IPS DF 6.9 (cell line): Measurements from ENCODE around the gene YARS1.

Experiments used
- DNase-seq: peaks from one replicate; pipeline ENCODE4 v3.0.0-alpha.2; 2013; ENCODE audit warnings: low read depth, low spot score
- H3K27ac ChIP-seq: one replicate; pipeline ENCODE4 v1.5.1; 2013; ENCODE audit warnings: low read length, control low read depth
- H3K27me3 ChIP-seq: 2 replicates; pipeline ENCODE4 v1.6.1; 2013; ENCODE audit warnings: mild to moderate bottlenecking, low read length; ENCODE audit not compliant: control insufficient read depth, insufficient read depth
- H3K36me3 ChIP-seq: 2 replicates; pipeline ENCODE4 v1.6.1; 2013; ENCODE audit warnings: low read length; ENCODE audit not compliant: control insufficient read depth, insufficient read depth
- H3K4me1 ChIP-seq: 2 replicates; pipeline ENCODE4 v1.6.1; 2013; ENCODE audit warnings: low read length; ENCODE audit not compliant: control insufficient read depth, insufficient read depth
- H3K4me3 ChIP-seq: 2 replicates; pipeline ENCODE4 v1.5.1; 2013; ENCODE audit warnings: mild to moderate bottlenecking, low read length
- H3K9me3 ChIP-seq: 2 replicates; pipeline ENCODE4 v1.6.1; 2013; ENCODE audit warnings: low read length, inconsistent platforms; ENCODE audit not compliant: control insufficient read depth, insufficient read depth
- WGBS: extraction: QIAGEN DNeasy Blood & Tissue Kit; methylation state at CpG from one replicate; pipeline ENCODE4 v1.1.7; 2013; ENCODE audit warnings: mixed read lengths, missing lambda C conversion rate; ENCODE audit not compliant: insufficient read length, insufficient coverage; 5-methylcytosine and 5-hydroxymethylcytosine counted together

YARS1 gene

DNA sequence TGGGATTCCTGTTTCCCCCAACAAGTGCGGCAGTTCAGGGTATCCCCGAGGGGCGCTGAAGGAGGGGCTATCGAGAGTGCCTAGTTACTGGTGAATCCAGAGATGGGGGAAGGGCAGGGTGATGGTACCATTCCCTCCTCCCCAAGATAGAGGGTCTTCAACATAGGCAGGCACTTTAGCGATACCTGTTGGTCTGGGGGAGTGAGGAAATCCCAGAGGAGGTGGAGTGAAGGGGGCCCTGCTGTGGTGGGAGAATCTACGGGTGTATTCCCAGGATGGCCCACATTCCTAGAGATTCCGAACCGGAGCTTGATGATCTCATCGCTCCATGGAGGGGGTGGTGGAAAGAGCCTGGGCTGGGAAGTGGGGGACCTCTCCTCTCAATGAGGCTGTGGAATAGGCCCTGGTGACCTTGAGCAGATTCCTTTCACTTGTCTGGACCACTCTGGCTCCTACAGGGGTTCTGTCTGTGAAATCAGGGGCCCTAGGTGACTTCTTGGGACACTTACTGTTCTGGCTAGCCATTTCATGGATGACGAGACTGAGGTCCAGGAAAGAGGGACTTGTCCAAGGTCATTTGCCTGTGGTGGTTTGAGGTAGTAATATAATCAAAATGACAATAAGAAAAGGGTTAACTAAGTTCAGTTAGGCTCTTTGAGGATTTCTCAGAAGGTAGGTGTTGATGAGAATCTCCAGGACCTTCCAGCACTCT lies 61.9 kb downstream of the YARS1 start:
- no peak for DNase-seq
- Histone ChIP-seq H3K27me3 (no peaks in the 10 kb centered on the region), H3K9me3 (no peaks in the 10 kb centered on the region), H3K4me1 (peaks cover 9% of the 10 kb centered on the region), H3K36me3 (no peaks in the 10 kb centered on the region), H3K4me3 (peak overlapping the region; percentile 56; the same call in 1 of the 2 replicates), H3K27ac (no peak overlapping the region)
- whole genome bisulfite sequencing, result no CpG with 5 or more reads among the region's 10 CpGs

DNA sequence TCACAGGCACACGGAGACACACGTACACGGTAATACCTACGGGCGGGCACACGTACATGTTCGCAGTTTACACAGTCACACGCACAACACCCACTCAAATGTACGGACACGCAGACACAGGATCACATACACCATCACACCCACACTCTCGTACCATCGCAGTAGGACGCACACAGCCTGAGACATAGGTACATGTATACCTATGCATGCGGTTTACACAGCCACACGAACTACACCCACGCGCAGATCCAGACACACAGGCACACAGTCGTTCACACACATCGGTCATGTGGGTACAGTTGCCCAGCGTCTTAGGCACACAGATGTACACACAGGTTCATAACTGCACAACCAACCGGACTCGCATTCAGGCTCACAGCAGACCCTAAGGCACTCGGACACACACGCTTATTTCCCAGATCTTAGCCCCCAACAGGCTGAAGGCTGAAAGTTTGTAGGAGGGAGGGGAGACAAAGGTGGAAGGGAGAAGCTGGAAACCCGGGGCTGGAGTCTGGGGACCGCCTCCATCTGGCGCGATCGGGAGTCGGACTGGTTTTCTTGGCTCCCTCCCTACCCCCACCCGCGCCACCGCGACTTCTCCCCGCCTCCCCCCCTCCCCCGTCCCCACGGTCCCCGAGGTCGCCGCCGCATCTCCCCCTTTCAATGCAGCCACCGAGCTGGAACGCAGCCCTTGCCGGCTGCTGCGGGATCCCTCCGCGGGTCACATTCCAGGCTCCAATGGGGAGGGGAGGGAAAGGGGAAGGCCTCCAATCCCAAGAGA lies 62.7 kb downstream of the YARS1 start:
- Histone ChIP-seq H3K4me3 (peak overlapping the region; percentile 56; the same call in 1 of the 2 replicates), H3K9me3 (no peaks in the 10 kb centered on the region), H3K27me3 (no peaks in the 10 kb centered on the region), H3K4me1 (peaks cover 10% of the 10 kb centered on the region), H3K36me3 (no peaks in the 10 kb centered on the region), H3K27ac (no peak overlapping the region)
- WGBS, result no CpG with 5 or more reads among the region's 47 CpGs
- no peak for DNase-seq

- H3K27ac ChIP-seq, result no peak overlapping the region
- no peak for DNase-seq
- peak overlapping the region; percentile 56; the same call in 1 of the 2 replicates for H3K4me3 ChIP-seq
- H3K36me3 ChIP-seq, result no peaks in the 10 kb centered on the region
- H3K9me3 ChIP-seq, result no peaks in the 10 kb centered on the region
- no peaks in the 10 kb centered on the region for H3K27me3 ChIP-seq
- H3K4me1 ChIP-seq, result peaks cover 7% of the 10 kb centered on the region
- WGBS, result no CpG with 5 or more reads among the region's 66 CpGs
Observed at GRCh38 chr1:32753532-32754316, 63.4 kb downstream of the YARS1 start.

- Histone ChIP-seq H3K4me3 (no peak overlapping the region), H3K36me3 (no peaks in the 10 kb centered on the region), H3K27ac (no peak overlapping the region), H3K4me1 (0 out of 2 replicates have a peak, but pooled peaks cover 1% of the 10 kb centered on the region), H3K9me3 (no peaks in the 10 kb centered on the region), H3K27me3 (no peaks in the 10 kb centered on the region)
- DNase-seq, result no peak
- no CpG with 5 or more reads among the region's 3 CpGs for WGBS
Observed at GRCh38 chr1:32749771-32750170, 67.4 kb downstream of the YARS1 start.

DNA sequence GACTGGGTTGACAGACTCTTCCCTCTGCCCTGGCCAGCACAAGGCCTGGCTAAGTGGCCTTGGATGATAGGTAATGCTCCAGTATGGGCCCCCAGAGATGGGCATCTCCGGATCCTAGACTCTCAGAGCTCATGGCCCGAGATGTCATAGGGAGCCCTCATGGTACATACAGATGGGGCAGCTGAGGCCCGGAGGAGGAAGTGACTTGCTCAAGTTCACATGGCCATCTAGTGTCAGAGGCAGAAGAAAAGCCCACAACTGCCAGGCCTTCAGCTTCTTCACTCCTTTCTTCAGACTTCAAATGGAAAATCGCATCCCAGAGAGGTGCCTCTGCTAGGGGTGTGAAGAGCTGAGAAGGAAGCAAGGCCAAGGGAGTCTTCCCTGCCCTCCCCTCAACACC lies 67.8 kb downstream of the YARS1 start:
- no peaks in the 10 kb centered on the region for H3K9me3 ChIP-seq
- no peak overlapping the region for H3K4me3 ChIP-seq
- 0 out of 2 replicates have a peak, but pooled peaks cover 1% of the 10 kb centered on the region for H3K4me1 ChIP-seq
- H3K36me3 ChIP-seq, result no peaks in the 10 kb centered on the region
- no CpG with 5 or more reads among the region's 4 CpGs for WGBS
- no peak for DNase-seq
- H3K27me3 ChIP-seq, result no peaks in the 10 kb centered on the region
- H3K27ac ChIP-seq, result no peak overlapping the region

- Histone ChIP-seq H3K27me3 (no peaks in the 10 kb centered on the region), H3K9me3 (no peaks in the 10 kb centered on the region), H3K36me3 (no peaks in the 10 kb centered on the region), H3K4me1 (0 out of 2 replicates have a peak, but pooled peaks cover 1% of the 10 kb centered on the region), H3K27ac (no peak overlapping the region), H3K4me3 (no peak overlapping the region)
- no peak for DNase-seq
- no CpG with 5 or more reads among the region's 8 CpGs for WGBS
Observed at GRCh38 chr1:32748926-32749325, 68.2 kb downstream of the YARS1 start.

DNA sequence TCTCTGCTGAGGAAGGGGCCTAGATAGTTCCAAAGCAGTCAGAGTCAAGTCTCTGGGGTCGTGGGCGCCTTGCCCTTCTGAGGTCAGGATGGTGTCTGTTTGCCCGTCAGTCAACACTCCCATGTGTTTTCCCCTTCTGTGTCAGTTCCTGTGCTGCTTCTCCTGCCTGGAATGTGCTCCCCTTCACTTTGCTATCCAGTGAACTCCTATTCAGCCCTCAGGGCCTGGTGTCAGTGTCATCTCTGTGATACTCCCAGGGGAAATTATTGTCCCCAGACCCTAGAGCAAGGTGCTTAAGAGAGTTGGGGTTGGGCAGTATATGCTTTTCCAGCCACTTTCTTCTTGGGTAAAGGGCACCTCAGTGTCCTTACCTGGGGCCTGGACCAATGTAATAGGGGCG lies 68.8 kb downstream of the YARS1 start:
- H3K4me1 ChIP-seq, result 0 out of 2 replicates have a peak, but pooled peaks cover 1% of the 10 kb centered on the region
- no peak for DNase-seq
- H3K9me3 ChIP-seq, result no peaks in the 10 kb centered on the region
- no peak overlapping the region for H3K27ac ChIP-seq
- WGBS, result no CpG with 5 or more reads among the region's 4 CpGs
- no peak overlapping the region for H3K4me3 ChIP-seq
- H3K36me3 ChIP-seq, result no peaks in the 10 kb centered on the region
- H3K27me3 ChIP-seq, result no peaks in the 10 kb centered on the region

DNA sequence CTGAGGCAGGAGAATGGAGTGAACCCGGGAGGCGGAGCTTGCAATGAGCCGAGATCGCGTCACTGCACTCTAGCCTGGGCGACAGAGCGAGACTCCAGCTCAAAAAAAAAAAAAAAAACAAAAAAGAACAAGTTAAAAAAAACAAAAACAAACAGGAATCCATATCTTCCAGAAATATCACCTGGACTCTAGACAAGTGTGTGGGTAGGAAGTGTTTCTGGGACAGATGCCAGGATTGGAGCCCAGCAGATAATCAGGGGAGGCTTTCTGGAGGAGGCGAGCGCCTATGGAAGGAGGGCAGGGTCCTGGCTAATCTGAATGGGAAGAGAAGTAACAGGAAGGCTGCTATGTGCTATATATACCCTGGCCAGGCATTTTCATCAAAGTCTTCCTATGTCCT lies 71.0 kb downstream of the YARS1 start:
- Histone ChIP-seq H3K27me3 (no peaks in the 10 kb centered on the region), H3K27ac (no peak overlapping the region), H3K9me3 (no peaks in the 10 kb centered on the region), H3K4me3 (no peak overlapping the region), H3K36me3 (no peaks in the 10 kb centered on the region), H3K4me1 (peaks cover 8% of the 10 kb centered on the region)
- DNase-seq, result no peak
- WGBS, result no CpG with 5 or more reads among the region's 9 CpGs

DNA sequence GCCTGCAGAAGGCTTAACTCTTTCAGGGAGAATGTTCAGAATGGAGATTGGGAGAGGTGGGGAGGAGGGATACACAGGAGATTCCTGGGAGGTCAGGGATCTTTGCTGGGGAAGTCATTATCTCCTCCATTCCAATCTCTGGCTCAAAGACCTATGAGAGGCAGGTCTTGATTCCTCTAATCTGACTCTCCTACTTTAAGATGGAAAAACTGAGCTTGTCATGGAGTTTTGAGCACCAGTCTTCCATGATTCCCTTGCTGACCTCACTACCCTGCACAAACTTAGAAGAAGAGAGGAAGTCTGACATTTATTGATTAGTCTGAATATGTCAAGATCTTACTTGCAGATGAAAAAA lies 73.1 kb downstream of the YARS1 start:
- Histone ChIP-seq H3K4me1 (peaks cover 10% of the 10 kb centered on the region), H3K4me3 (no peak overlapping the region), H3K36me3 (no peaks in the 10 kb centered on the region), H3K9me3 (no peaks in the 10 kb centered on the region), H3K27ac (no peak overlapping the region), H3K27me3 (no peaks in the 10 kb centered on the region)
- DNase-seq, result no peak

- H3K27me3 ChIP-seq, result no peaks in the 10 kb centered on the region
- DNase-seq, result no peak
- H3K4me3 ChIP-seq, result no peak overlapping the region
- no CpG with 5 or more reads among the region's 6 CpGs for WGBS
- peaks cover 10% of the 10 kb centered on the region for H3K4me1 ChIP-seq
- no peaks in the 10 kb centered on the region for H3K9me3 ChIP-seq
- no peaks in the 10 kb centered on the region for H3K36me3 ChIP-seq
- H3K27ac ChIP-seq, result no peak overlapping the region
Observed at GRCh38 chr1:32743380-32744070, 73.6 kb downstream of the YARS1 start.
